IMR-90 (cell line): Measurements from ENCODE around the gene LTBP1. TPM values are rescaled to one million over a fixed set of nuclear protein-coding genes. Genes with fewer than 3 reads are reported as not detected.
A peak's percentile ranks its signal among the peaks of the same experiment; 100 is the strongest.

Source experiments
- ATAC-seq: fragments of 200-7000 bp; cut with Tn5 transposase; 2 replicates; pipeline ENCODE4 v1.9.1; 2020; ENCODE audit warnings: low read depth, mild to moderate bottlenecking, moderate library complexity
- BruUV-seq: library from RNA; stranded (reverse); fragments of 400-500 nt; replicated peaks from 2 replicates; lab custom pipeline; 2021; lab: Mats Ljungman, UMichigan
- CTCF ChIA-PET: fragments of 300-600 bp; formaldehyde crosslinking; extraction: SDS; loops from one replicate; lab custom pipeline; 2021; ENCODE audit warnings: antibody characterized with exemption; lab: Yijun Ruan, JAX
- POLR2A ChIA-PET: fragments of 300-600 bp; sonication (Branson Sonifier 250); formaldehyde crosslinking; loops from one replicate; lab custom pipeline; 2022; ENCODE audit warnings: antibody characterized with exemption; ENCODE audit not compliant: unreplicated experiment; lab: Charles Lee
- DNase-seq: peaks from one replicate; pipeline ENCODE4 v3.0.0; 2013
- H2AFZ ChIP-seq: replicated peaks from 2 replicates; pipeline ENCODE3; 2013; ENCODE audit warnings: low read length, mild to moderate bottlenecking; ENCODE audit not compliant: poor library complexity
- H2AK5ac ChIP-seq: 2 replicates; pipeline ENCODE4 v1.6.1; 2013; ENCODE audit warnings: low read depth, low read length, inconsistent platforms
- H2AK9ac ChIP-seq: replicated peaks from 2 replicates; pipeline ENCODE3; 2013; ENCODE audit warnings: mild to moderate bottlenecking, low read depth, low read length, moderate library complexity; ENCODE audit not compliant: poor library complexity
- H2BK120ac ChIP-seq: 2 replicates; pipeline ENCODE4 v1.6.1; 2013; ENCODE audit warnings: low read depth, low read length, inconsistent platforms
- H2BK15ac ChIP-seq: 3 replicates; pipeline ENCODE4 v1.6.1; 2013; ENCODE audit warnings: low read depth, low read length, inconsistent platforms
- H2BK20ac ChIP-seq: 2 replicates; pipeline ENCODE4 v1.6.1; 2013; ENCODE audit warnings: low read depth, mild to moderate bottlenecking, inconsistent platforms, low read length, moderate library complexity
- H2BK5ac ChIP-seq: 2 replicates; pipeline ENCODE4 v1.6.1; 2013; ENCODE audit warnings: mild to moderate bottlenecking, low read depth, low read length, inconsistent platforms; ENCODE audit not compliant: poor library complexity, severe bottlenecking
- H3K14ac ChIP-seq: replicated peaks from 2 replicates; pipeline ENCODE4 v1.6.1; 2013; ENCODE audit warnings: low read depth, low read length, inconsistent platforms
- H3K18ac ChIP-seq: 2 replicates; pipeline ENCODE4 v1.6.1; 2013; ENCODE audit warnings: low read depth, low read length, control low read depth
- H3K23ac ChIP-seq: 2 replicates; pipeline ENCODE4 v1.6.1; 2013; ENCODE audit warnings: low read depth, low read length, inconsistent platforms
- H3K27ac ChIP-seq: 2 replicates; pipeline ENCODE4 v1.5.1; 2013; ENCODE audit warnings: mild to moderate bottlenecking, control low read depth, low read length; ENCODE audit not compliant: insufficient read depth
- H3K27me3 ChIP-seq: 2 replicates; pipeline ENCODE4 v1.6.1; 2013; ENCODE audit warnings: low read length; ENCODE audit not compliant: control insufficient read depth, insufficient read depth
- H3K36me3 ChIP-seq: 2 replicates; pipeline ENCODE4 v1.6.1; 2013; ENCODE audit warnings: low read length, mixed read lengths; ENCODE audit not compliant: control insufficient read depth, insufficient read depth
- H3K4ac ChIP-seq: 2 replicates; pipeline ENCODE4 v1.6.1; 2013; ENCODE audit warnings: low read depth, low read length, inconsistent platforms
- H3K4me1 ChIP-seq: 2 replicates; pipeline ENCODE4 v1.6.1; 2013; ENCODE audit warnings: low read length, mixed read lengths; ENCODE audit not compliant: control insufficient read depth, insufficient read depth
- H3K4me2 ChIP-seq: 2 replicates; pipeline ENCODE4 v1.6.1; 2013; ENCODE audit warnings: low read depth, mild to moderate bottlenecking, control low read depth, low read length, moderate library complexity
- H3K4me3 ChIP-seq: 2 replicates; pipeline ENCODE4 v1.5.1; 2013; ENCODE audit warnings: low read depth, mild to moderate bottlenecking, control low read depth, low read length, moderate library complexity; ENCODE audit not compliant: insufficient read depth
- H3K56ac ChIP-seq: 2 replicates; pipeline ENCODE4 v1.6.1; 2013; ENCODE audit warnings: low read length, inconsistent platforms; ENCODE audit not compliant: insufficient read depth; ENCODE audit errors: extremely low read depth
- H3K79me1 ChIP-seq, 2 experiments: 2 replicates each; pipeline ENCODE4 v1.6.1; 2013; ENCODE audit warnings: low read length in 2 of 2, inconsistent platforms in 1 of 2, low read depth in 1 of 2
- H3K9ac ChIP-seq: 2 replicates; pipeline ENCODE4 v1.6.1; 2013; ENCODE audit warnings: low read depth, low read length, control low read depth
- H3K9me1 ChIP-seq: 2 replicates; pipeline ENCODE4 v1.6.1; 2013; ENCODE audit warnings: low read length, inconsistent platforms; ENCODE audit not compliant: insufficient read depth
- H3K9me3 ChIP-seq: 2 replicates; pipeline ENCODE4 v1.6.1; 2013; ENCODE audit warnings: low read length; ENCODE audit not compliant: control insufficient read depth, insufficient read depth
- H4K20me1 ChIP-seq: 2 replicates; pipeline ENCODE4 v1.6.1; 2013; ENCODE audit warnings: low read length, inconsistent platforms; ENCODE audit not compliant: insufficient read depth
- H4K5ac ChIP-seq: 2 replicates; pipeline ENCODE4 v1.6.1; 2013; ENCODE audit warnings: mild to moderate bottlenecking, low read depth, low read length, control low read depth
- H4K8ac ChIP-seq, 2 experiments: 2 replicates each; pipeline ENCODE4 v1.6.1; 2013; ENCODE audit warnings: low read depth in 2 of 2, low read length in 2 of 2, control low read depth in 1 of 2, inconsistent platforms in 1 of 2
- H4K91ac ChIP-seq: 2 replicates; pipeline ENCODE4 v1.6.1; 2013; ENCODE audit warnings: low read depth, low read length, inconsistent platforms; ENCODE audit not compliant: insufficient read depth
- CEBPB ChIP-seq: IDR thresholded peaks from 2 replicates; pipeline ENCODE4 v1.6.1; 2012; ENCODE audit warnings: low read depth, low read length, improper control_type of control experiment
- CHD1 ChIP-seq: IDR thresholded peaks from 2 replicates; pipeline ENCODE4 v1.6.1; 2012; ENCODE audit warnings: low read depth, low read length, improper control_type of control experiment
- WGBS, 2 experiments: methylation state at CpG; one replicate each; pipeline versions ENCODE4 v1.1.5 to v1.1.7; 2013; ENCODE audit warnings: missing lambda C conversion rate in 2 of 2; ENCODE audit not compliant: insufficient read length in 1 of 2; ENCODE audit errors: extremely low coverage in 2 of 2; 5-methylcytosine and 5-hydroxymethylcytosine counted together
- dilution Hi-C: fragments of 300-500 bp; cut with HindIII; formaldehyde crosslinking; loops from one replicate; pipeline ENCODE4 v1.14.3; 2018; ENCODE audit warnings: low sequenced_read_pairs; ENCODE audit not compliant: unreplicated experiment
- in situ Hi-C: fragments of 300-500 bp; cut with MboI; formaldehyde crosslinking; loops from 3 replicates; pipeline ENCODE4 v1.14.3; 2019; ENCODE audit warnings: low sequenced_read_pairs, inconsistent platforms, mixed read lengths
- intact Hi-C: fragments of 100-400 bp; cut with micrococcal nuclease; formaldehyde crosslinking; loops from 2 replicates; pipeline ENCODE4 v1.10.0; 2022
- polyA plus RNA-seq, 3 experiments: library from polyadenylated mRNA; depleted of rRNA; stranded (reverse); fragments of >200 nt; gene quantifications; 2 replicates each; pipeline ENCODE4 v1.2.3, GENCODE V29; 2012; ENCODE audit warnings: low replicate concordance in 1 of 3
- total RNA-seq: library from RNA; depleted of rRNA; stranded (reverse); fragments of >200 nt; gene quantifications from 2 replicates; pipeline ENCODE4 v1.2.3, GENCODE V29; 2012

The LTBP1 gene
- total and polyA plus RNA-seq, 2 of the 4 experiments (the other 2 are of a cell fraction), result 235 to 326 TPM

DNA sequence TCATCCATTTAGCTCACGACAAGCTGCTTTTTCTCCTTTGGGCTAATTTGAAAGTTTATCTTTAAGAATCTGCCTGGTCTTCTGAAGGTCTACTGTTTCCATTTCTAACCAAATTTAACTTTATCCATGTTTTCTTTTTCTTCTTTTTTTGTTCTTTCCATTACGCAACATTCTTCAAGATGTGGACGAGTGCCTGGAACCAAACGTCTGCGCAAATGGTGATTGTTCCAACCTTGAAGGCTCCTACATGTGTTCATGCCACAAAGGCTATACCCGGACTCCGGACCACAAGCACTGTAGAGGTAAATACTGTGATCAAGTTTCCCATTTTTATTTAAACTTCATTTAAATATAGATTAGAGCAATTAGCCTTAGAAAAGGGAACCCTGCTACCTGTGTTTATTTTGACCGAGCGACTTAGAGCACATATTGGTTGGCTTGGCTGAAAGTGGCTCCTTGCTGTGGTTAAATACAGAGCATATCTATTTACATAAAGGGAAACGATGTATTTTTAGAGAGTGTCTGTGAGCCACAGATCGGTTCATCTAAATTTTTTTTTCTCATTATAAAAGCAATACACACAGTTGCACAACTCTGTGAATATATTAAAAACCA, 346.3 kb downstream of the LTBP1 start:
- no peak overlapping the region for H3K56ac ChIP-seq
- H3K9ac ChIP-seq, result no peak overlapping the region
- H2AK5ac ChIP-seq, result no peak overlapping the region
- no peak overlapping the region for H3K4ac ChIP-seq
- H2BK120ac ChIP-seq, result no peak overlapping the region
- H4K20me1 ChIP-seq, result peaks cover 8% of the 10 kb centered on the region; the same call in 1 of the 2 replicates
- no peak overlapping the region for H3K4me2 ChIP-seq
- peak overlapping the region; percentile 62; the same call in 1 of the 2 replicates for H3K18ac ChIP-seq
- no CpG with 5 or more reads among the region's 11 CpGs for WGBS, 2 experiments
- no peak overlapping the region for H3K14ac ChIP-seq
- H2BK5ac ChIP-seq, result no peak overlapping the region
- peaks cover 40% of the 10 kb centered on the region for H3K36me3 ChIP-seq
- TF ChIP-seq CEBPB, result peak; percentile 88
- TF ChIP-seq CHD1, result no peak
- peak overlapping the region; percentile 71; the same call in 1 of the 3 replicates for H2BK15ac ChIP-seq
- no peak overlapping the region for H4K91ac ChIP-seq
- H3K9me1 ChIP-seq, result peaks cover 16% of the 10 kb centered on the region
- no peak overlapping the region for H3K4me3 ChIP-seq
- no peaks in the 10 kb centered on the region for H3K27me3 ChIP-seq
- H3K27ac ChIP-seq, result no peak overlapping the region
- no peak overlapping the region for H2AK9ac ChIP-seq
- intact Hi-C loops, result loop anchor here (5.0 kb wide), 2 partner anchors 149 to 289 kb away; no protein-coding TSS in a partner anchor
- H3K79me1 ChIP-seq, result peaks cover 35 to 50% of the 10 kb centered on the region in 2 experiments
- no peak overlapping the region for H3K23ac ChIP-seq
- no peak overlapping the region for H2BK20ac ChIP-seq
- in situ Hi-C loops, result no loop called here
- H4K5ac ChIP-seq, result no peak overlapping the region
- BruUV-seq, result no TSS peak
- no peak for ATAC-seq
- dilution Hi-C loops, result no loop called here
- no peak overlapping the region; a peak in 1 of 4 replicates for H4K8ac ChIP-seq
- no peaks in the 10 kb centered on the region for H3K9me3 ChIP-seq
- DNase-seq, result no peak
- ChIA-PET CTCF (interaction anchor here (0.6 kb wide), 1 partner anchor 153 kb away, joined by 7 read pairs; no protein-coding TSS in a partner anchor), POLR2A (no interaction called here)
- peaks cover 15% of the 10 kb centered on the region for H3K4me1 ChIP-seq
- no peak overlapping the region for H2AFZ ChIP-seq
